B cell (primary cell): ENCODE results near the gene PPP1R3C. TPM values are rescaled to one million over a fixed set of nuclear protein-coding genes. Genes with fewer than 3 reads are reported as not detected.

Experiments
- ATAC-seq: fragments of 200-7000 bp; cut with Tn5 transposase; one replicate; pipeline ENCODE4 v1.10.0; 2021; ENCODE audit warnings: low read depth, mild to moderate bottlenecking, moderate number of reproducible peaks, moderate library complexity
- CTCF ChIA-PET: fragments of 350-600 bp; sonication (Branson Sonifier 250); formaldehyde crosslinking; loops from one replicate; lab custom pipeline; 2021; ENCODE audit warnings: antibody characterized with exemption, inconsistent platforms; lab: Charles Lee
- POLR2A ChIA-PET: fragments of 350-600 bp; sonication (Branson Sonifier 250); formaldehyde crosslinking; loops from one replicate; lab custom pipeline; 2021; ENCODE audit warnings: antibody characterized with exemption; lab: Charles Lee
- DNase-seq: peaks from one replicate; pipeline ENCODE4 v3.0.0; 2013
- H2AFZ ChIP-seq: 2 replicates; pipeline ENCODE4 v1.6.1; 2012; ENCODE audit warnings: mild to moderate bottlenecking, low read depth, low read length; ENCODE audit not compliant: insufficient read depth, poor library complexity, severe bottlenecking
- H3K27ac ChIP-seq, 2 donors: 1 replicate in 1 of 2; 2 replicates in 1 of 2; pipeline ENCODE4 v1.5.1; 2012 to 2013; ENCODE audit warnings: low read length in 2 of 2, mild to moderate bottlenecking in 2 of 2, moderate library complexity in 1 of 2
- H3K27me3 ChIP-seq, 4 experiments: fragments of 200-600 bp in 1 of 4; sonication (generic) in 1 of 4; replicated peaks in 1 of 4; 1 replicate in 2 of 4; 2 replicates in 2 of 4; pipeline versions ENCODE4 v1.6.1 to v1.7.0; 2013 to 2016; ENCODE audit warnings: low read length in 3 of 4, mild to moderate bottlenecking in 2 of 4, mixed read lengths in 1 of 4, moderate library complexity in 1 of 4; ENCODE audit not compliant: insufficient read depth in 4 of 4, control insufficient read depth in 3 of 4; ENCODE audit errors: control extremely low read depth in 1 of 4
- H3K36me3 ChIP-seq, 2 experiments: replicated peaks in 1 of 2; 1 replicate in 1 of 2; 2 replicates in 1 of 2; pipeline versions ENCODE4 v1.6.1 to v1.7.1; 2013; ENCODE audit warnings: low read length in 1 of 2; ENCODE audit not compliant: insufficient read depth in 2 of 2, control insufficient read depth in 1 of 2; ENCODE audit errors: control extremely low read depth in 1 of 2, extremely low read depth in 1 of 2
- H3K4me1 ChIP-seq, 2 donors: fragments of 200-600 bp in 1 of 2; sonication (generic) in 1 of 2; 1 replicate in 1 of 2; 2 replicates in 1 of 2; pipeline versions ENCODE4 v1.5.1 to v1.6.1; 2013 to 2017; ENCODE audit warnings: low read length in 2 of 2; ENCODE audit not compliant: control insufficient read depth in 2 of 2, insufficient read depth in 2 of 2
- H3K4me2 ChIP-seq: replicated peaks from 2 replicates; pipeline ENCODE3; 2012; ENCODE audit warnings: mild to moderate bottlenecking, low read depth, low read length; ENCODE audit not compliant: poor library complexity, severe bottlenecking
- H3K4me3 ChIP-seq, 5 experiments: fragments of 200-600 bp in 1 of 5; sonication (generic) in 1 of 5; 1 replicate in 3 of 5; 2 replicates in 2 of 5; pipeline versions ENCODE4 v1.5.1 to v1.7.0; 2011 to 2016; ENCODE audit warnings: low read length in 4 of 5, mild to moderate bottlenecking in 4 of 5, low read depth in 2 of 5, control low read depth in 1 of 5, moderate library complexity in 1 of 5; ENCODE audit not compliant: insufficient read depth in 1 of 5; ENCODE audit errors: control extremely low read depth in 1 of 5, extremely low read depth in 1 of 5
- H3K79me2 ChIP-seq: fragments of 200-600 bp; sonication (generic); one replicate; pipeline ENCODE4 v1.6.0; 2016; ENCODE audit warnings: low read length; ENCODE audit not compliant: control insufficient read depth, insufficient read depth
- H3K9ac ChIP-seq: fragments of 200-600 bp; sonication (generic); 2 replicates; pipeline ENCODE4 v1.6.1; 2017; ENCODE audit warnings: mild to moderate bottlenecking, low read length, moderate library complexity
- H3K9me3 ChIP-seq, 3 donors: one replicate each; pipeline versions ENCODE4 v1.6.1 to v1.7.1; 2013; ENCODE audit warnings: low read length in 2 of 3; ENCODE audit not compliant: control insufficient read depth in 2 of 3, insufficient read depth in 1 of 3; ENCODE audit errors: control extremely low read depth in 1 of 3
- H4K20me1 ChIP-seq: 2 replicates; pipeline ENCODE4 v1.6.0; 2012; ENCODE audit warnings: mild to moderate bottlenecking, low read length; ENCODE audit not compliant: insufficient read depth, control insufficient read depth, poor library complexity, severe bottlenecking
- H3K27ac Mint-ChIP-seq: one replicate; pipeline ENCODE4 v1.8.0; 2021; ENCODE audit warnings: mixed read lengths
- H3K27me3 Mint-ChIP-seq: one replicate; pipeline ENCODE4 v1.8.0; 2021; ENCODE audit warnings: mixed read lengths
- H3K4me1 Mint-ChIP-seq: one replicate; pipeline ENCODE4 v1.8.0; 2021; ENCODE audit warnings: mixed read lengths
- H3K4me3 Mint-ChIP-seq: one replicate; pipeline ENCODE4 v1.8.0; 2021; ENCODE audit warnings: mixed read lengths
- H3K9me3 Mint-ChIP-seq: one replicate; pipeline ENCODE4 v1.8.0; 2022; ENCODE audit warnings: mixed read lengths; ENCODE audit not compliant: insufficient read depth
- CTCF ChIP-seq: fragments of 200-600 bp; IDR thresholded peaks from one replicate; pipeline ENCODE4 v1.8.0; 2022; ENCODE audit warnings: antibody characterized with exemption, mild to moderate bottlenecking
- EZH2 ChIP-seq: IDR thresholded peaks from 2 replicates; pipeline ENCODE4 v1.6.1; 2012; ENCODE audit warnings: borderline replicate concordance, low read depth, mild to moderate bottlenecking, moderate library complexity, low read length; ENCODE audit not compliant: insufficient read depth, poor library complexity, severe bottlenecking
- WGBS: methylation state at CpG from one replicate; pipeline ENCODE4 v1.1.5; 2013; ENCODE audit warnings: missing lambda C conversion rate; ENCODE audit not compliant: insufficient coverage; 5-methylcytosine and 5-hydroxymethylcytosine counted together
- intact Hi-C: fragments of 100-400 bp; cut with micrococcal nuclease; formaldehyde crosslinking; loops from one replicate; pipeline ENCODE4 v1.10.0; 2022
- polyA plus RNA-seq: library from polyadenylated mRNA; depleted of rRNA; stranded (reverse); fragments of >200 nt; gene quantifications from 2 replicates; pipeline ENCODE4 v1.2.3, GENCODE V29; 2012
- total RNA-seq, 2 donors: library from RNA; stranded (reverse); fragments of 120-200 nt in 1 of 2; gene quantifications; 1 replicate in 1 of 2; 2 replicates in 1 of 2; pipeline versions ENCODE4 v1.2.3 to v1.2.4, GENCODE V29; 2013 to 2022

Gene PPP1R3C
- total and polyA plus RNA-seq, 2 donors (not counting 1 experiment from before 2014, with no cell fraction given): not detected

GRCh38 chr10:91627344-91628102 is 5.3 kb downstream of the PPP1R3C start:
- no peaks in the 10 kb centered on the region for H3K79me2 ChIP-seq
- Mint-ChIP-seq H3K27ac (no peak overlapping the region), H3K27me3 (peaks cover 55% of the 10 kb centered on the region), H3K4me3 (no peak overlapping the region), H3K4me1 (peaks cover 5% of the 10 kb centered on the region), H3K9me3 (peaks cover 8% of the 10 kb centered on the region)
- 100% methylated on average over 1 of the region's 7 CpGs for WGBS
- no peak overlapping the region for H3K4me2 ChIP-seq
- H3K4me3 ChIP-seq: no peak overlapping the region
- TF ChIP-seq EZH2 (no peak), CTCF (no peak)
- no peak for DNase-seq
- H3K36me3 ChIP-seq: no peaks in the 10 kb centered on the region
- H4K20me1 ChIP-seq: no peaks in the 10 kb centered on the region
- ATAC-seq: no peak
- CTCF ChIA-PET: interaction anchor here (0.8 kb wide), 1 partner anchor 235 kb away, joined by 3 read pairs; no protein-coding TSS in a partner anchor
- no peak overlapping the region for H3K27ac ChIP-seq
- no peak overlapping the region for H3K9ac ChIP-seq
- intact Hi-C loops: no loop called here
- POLR2A ChIA-PET: no interaction called here
- no peak overlapping the region for H2AFZ ChIP-seq
- H3K9me3 ChIP-seq: peaks cover 0 to 1% (median 0%) of the 10 kb centered on the region in 3 donors
- H3K4me1 ChIP-seq: peaks cover 2 to 5% of the 10 kb centered on the region in 2 donors
- peaks cover 0 to 24% (median 5%) of the 10 kb centered on the region in 4 experiments for H3K27me3 ChIP-seq

- POLR2A ChIA-PET: no interaction called here
- peaks cover 0 to 4% (median under 1%) of the 10 kb centered on the region in 3 donors for H3K9me3 ChIP-seq
- Mint-ChIP-seq H3K27me3 (peaks cover 49% of the 10 kb centered on the region), H3K27ac (no peak overlapping the region), H3K4me3 (no peak overlapping the region), H3K9me3 (peaks cover 8% of the 10 kb centered on the region), H3K4me1 (peaks cover under 1% of the 10 kb centered on the region)
- CTCF ChIA-PET: no interaction called here
- TF ChIP-seq CTCF (no peak), EZH2 (no peak)
- ATAC-seq (no peak), DNase-seq (no peak)
- H3K4me2 ChIP-seq: no peak overlapping the region
- H3K4me1 ChIP-seq: peaks cover 0 to under 1% of the 10 kb centered on the region in 2 donors
- no peaks in the 10 kb centered on the region for H4K20me1 ChIP-seq
- intact Hi-C loops: no loop called here
- H3K27me3 ChIP-seq: peaks cover 0 to 20% (median under 1%) of the 10 kb centered on the region in 4 experiments
- H2AFZ ChIP-seq: no peak overlapping the region
- H3K36me3 ChIP-seq: no peaks in the 10 kb centered on the region
- H3K27ac ChIP-seq: no peak overlapping the region
- WGBS: 50% methylated on average over 1 of the region's 2 CpGs
- no peak overlapping the region for H3K4me3 ChIP-seq
- no peaks in the 10 kb centered on the region for H3K79me2 ChIP-seq
- no peak overlapping the region for H3K9ac ChIP-seq
Observed at GRCh38 chr10:91626936-91627335, 5.9 kb downstream of the PPP1R3C start.
